Caco-2 (cell line): Measurements from ENCODE around the gene FRK. TPM values are rescaled to one million over a fixed set of nuclear protein-coding genes. Genes with fewer than 3 reads are reported as not detected.
"Not testable (repeated sequence)": the region's sequence is repeated elsewhere in the genome, so short reads cannot be mapped to it uniquely, and the experiment has no call there.

ENCODE experiments used
- BruUV-seq: library from RNA; stranded (reverse); fragments of 400-500 nt; replicated peaks from 2 replicates; lab custom pipeline; 2021; lab: Mats Ljungman, UMichigan
- CTCF ChIA-PET: fragments of 300-600 bp; sonication (Branson Sonifier 250); formaldehyde crosslinking; loops from one replicate; lab custom pipeline; 2022; ENCODE audit warnings: antibody characterized with exemption; lab: Charles Lee
- POLR2A ChIA-PET: fragments of 300-600 bp; sonication (Branson Sonifier 250); formaldehyde crosslinking; loops from one replicate; lab custom pipeline; 2022; ENCODE audit warnings: antibody characterized with exemption; lab: Charles Lee
- DNase-seq, 2 experiments: peaks; one replicate each; pipeline versions ENCODE4 v3.0.0 to v3.0.0-alpha.2; 2020 to 2022
- H3K27me3 ChIP-seq: replicated peaks from 2 replicates; pipeline ENCODE4 v1.6.0; 2011; ENCODE audit warnings: low read length; ENCODE audit not compliant: control insufficient read depth, insufficient read depth
- H3K36me3 ChIP-seq: 2 replicates; pipeline ENCODE4 v1.5.1; 2011; ENCODE audit warnings: low read length; ENCODE audit not compliant: control insufficient read depth, insufficient read depth
- H3K4me1 ChIP-seq: fragments of 250-450 bp; sonication (Bioruptor Pico); 2 replicates; pipeline ENCODE4 v1.5.1; 2020; ENCODE audit warnings: mild to moderate bottlenecking
- H3K4me3 ChIP-seq: 2 replicates; pipeline ENCODE4 v1.5.1; 2011; ENCODE audit warnings: low read depth, mild to moderate bottlenecking, control low read depth, low read length
- H3K9me3 ChIP-seq: fragments of 250-450 bp; sonication (Bioruptor Pico); 2 replicates; pipeline ENCODE4 v1.5.1; 2020; ENCODE audit warnings: mild to moderate bottlenecking, moderate library complexity
- H3K27ac Mint-ChIP-seq: one replicate; pipeline ENCODE4 v1.8.0; 2022; ENCODE audit warnings: mixed read lengths; ENCODE audit not compliant: unreplicated experiment
- H3K27me3 Mint-ChIP-seq: one replicate; pipeline ENCODE4 v1.8.0; 2022; ENCODE audit warnings: mixed read lengths; ENCODE audit not compliant: insufficient read depth, unreplicated experiment
- H3K36me3 Mint-ChIP-seq: one replicate; pipeline ENCODE4 v1.8.0; 2022; ENCODE audit warnings: mild to moderate bottlenecking, mixed read lengths; ENCODE audit not compliant: insufficient read depth, unreplicated experiment
- H3K4me1 Mint-ChIP-seq: one replicate; pipeline ENCODE4 v1.8.0; 2022; ENCODE audit warnings: low read depth, mixed read lengths; ENCODE audit not compliant: unreplicated experiment
- H3K4me3 Mint-ChIP-seq: one replicate; pipeline ENCODE4 v1.8.0; 2022; ENCODE audit warnings: mild to moderate bottlenecking, moderate library complexity, mixed read lengths; ENCODE audit not compliant: unreplicated experiment
- H3K9me3 Mint-ChIP-seq: one replicate; pipeline ENCODE4 v1.8.0; 2022; ENCODE audit warnings: mixed read lengths; ENCODE audit not compliant: unreplicated experiment
- intact Hi-C: fragments of 100-400 bp; cut with micrococcal nuclease; formaldehyde crosslinking; loops from one replicate; pipeline ENCODE4 v1.10.0; 2022; ENCODE audit not compliant: unreplicated experiment
- total RNA-seq: library from RNA; stranded (reverse); gene quantifications from 2 replicates; pipeline ENCODE4 v1.2.3, GENCODE V29; 2022
- TF ChIP-seq, protein P1 (sequence below), 2 experiments: fragments of 200-600 bp in 1 of 2; IDR thresholded peaks; 1 replicate in 1 of 2; 2 replicates in 1 of 2; pipeline versions ENCODE4 v1.5.1 to v1.8.0; 2011 to 2022; ENCODE audit warnings: antibody characterized with exemption in 1 of 2, control low read depth in 1 of 2, inconsistent platforms in 1 of 2, low read depth in 1 of 2, low read length in 1 of 2, mild to moderate bottlenecking in 1 of 2, moderate library complexity in 1 of 2; ENCODE audit not compliant: insufficient read depth in 1 of 2, severe bottlenecking in 1 of 2, unreplicated experiment in 1 of 2

FRK gene
- total RNA-seq, 1 experiment from 2014 or later, result 7.3 TPM

DNA sequence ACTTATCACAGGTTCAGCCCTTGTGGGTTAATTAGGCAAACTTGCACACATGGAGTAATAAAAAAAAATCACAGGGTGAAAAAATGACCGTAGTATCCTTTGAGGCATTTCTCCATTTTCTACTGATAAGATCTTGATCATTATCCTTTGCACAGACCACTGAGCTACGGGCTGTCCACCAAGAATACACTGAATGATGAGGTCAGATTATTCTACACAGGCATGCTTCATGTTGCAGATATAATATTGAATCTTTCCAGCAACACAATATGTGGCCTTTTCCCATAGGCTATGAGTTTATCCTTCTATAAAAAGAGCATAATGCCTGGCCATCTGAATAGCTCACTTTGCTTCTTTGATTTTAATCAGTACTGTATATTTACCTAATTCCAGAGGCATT, 168.9 kb downstream of the FRK start:
- peaks cover 13% of the 10 kb centered on the region for H3K27me3 Mint-ChIP-seq
- no peaks in the 10 kb centered on the region for H3K9me3 ChIP-seq
- intact Hi-C loops, result no loop called here
- ChIA-PET CTCF (no interaction called here), POLR2A (no interaction called here)
- H3K4me3 Mint-ChIP-seq, result no peak overlapping the region
- no peaks in the 10 kb centered on the region for H3K4me1 ChIP-seq
- no peaks in the 10 kb centered on the region for H3K4me1 Mint-ChIP-seq
- TF ChIP-seq, protein P1, sequence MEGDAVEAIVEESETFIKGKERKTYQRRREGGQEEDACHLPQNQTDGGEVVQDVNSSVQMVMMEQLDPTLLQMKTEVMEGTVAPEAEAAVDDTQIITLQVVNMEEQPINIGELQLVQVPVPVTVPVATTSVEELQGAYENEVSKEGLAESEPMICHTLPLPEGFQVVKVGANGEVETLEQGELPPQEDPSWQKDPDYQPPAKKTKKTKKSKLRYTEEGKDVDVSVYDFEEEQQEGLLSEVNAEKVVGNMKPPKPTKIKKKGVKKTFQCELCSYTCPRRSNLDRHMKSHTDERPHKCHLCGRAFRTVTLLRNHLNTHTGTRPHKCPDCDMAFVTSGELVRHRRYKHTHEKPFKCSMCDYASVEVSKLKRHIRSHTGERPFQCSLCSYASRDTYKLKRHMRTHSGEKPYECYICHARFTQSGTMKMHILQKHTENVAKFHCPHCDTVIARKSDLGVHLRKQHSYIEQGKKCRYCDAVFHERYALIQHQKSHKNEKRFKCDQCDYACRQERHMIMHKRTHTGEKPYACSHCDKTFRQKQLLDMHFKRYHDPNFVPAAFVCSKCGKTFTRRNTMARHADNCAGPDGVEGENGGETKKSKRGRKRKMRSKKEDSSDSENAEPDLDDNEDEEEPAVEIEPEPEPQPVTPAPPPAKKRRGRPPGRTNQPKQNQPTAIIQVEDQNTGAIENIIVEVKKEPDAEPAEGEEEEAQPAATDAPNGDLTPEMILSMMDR (IDR thresholded peaks at IDR 0.05; ENCODE audit: insufficient read depth in 1 of 2, low read depth in 1 of 2, low read length in 1 of 2, severe bottlenecking in 1 of 2, unreplicated experiment in 1 of 2), result no peak
- no peaks in the 10 kb centered on the region for H3K36me3 ChIP-seq
- H3K27me3 ChIP-seq, result no peaks in the 10 kb centered on the region
- DNase-seq, result no peak
- H3K27ac Mint-ChIP-seq, result no peak overlapping the region
- BruUV-seq, result no TSS peak
- no peaks in the 10 kb centered on the region for H3K36me3 Mint-ChIP-seq
- no peaks in the 10 kb centered on the region for H3K9me3 Mint-ChIP-seq
- no peak overlapping the region for H3K4me3 ChIP-seq

DNA sequence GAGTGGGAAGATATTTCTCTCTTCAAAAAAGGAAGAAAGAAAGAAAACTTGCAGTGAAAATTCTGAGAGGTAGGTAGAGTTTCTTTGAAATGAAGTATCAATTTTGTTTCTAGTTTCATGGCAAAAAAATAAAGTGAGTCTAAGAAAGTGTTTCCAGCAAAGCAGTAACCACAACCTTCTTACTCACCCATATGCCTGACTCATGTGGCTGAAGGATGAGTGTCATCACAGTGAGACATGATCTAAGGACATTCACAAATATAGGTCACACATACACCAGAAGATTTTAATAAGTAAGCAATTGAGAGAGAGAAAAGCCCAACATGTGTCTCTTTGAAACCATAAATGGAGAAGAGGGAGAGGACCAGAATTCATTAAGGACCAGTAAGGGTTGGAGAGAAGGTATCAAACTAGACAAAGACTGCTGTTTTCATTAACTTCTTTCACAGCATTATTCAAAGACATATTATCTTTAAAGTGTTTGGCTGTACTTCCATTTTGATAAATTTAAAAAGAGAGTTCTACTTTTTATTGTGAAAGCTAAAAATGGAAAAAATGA, 169.5 kb downstream of the FRK start:
- Histone ChIP-seq H3K9me3 (no peaks in the 10 kb centered on the region), H3K36me3 (no peaks in the 10 kb centered on the region), H3K4me3 (no peak overlapping the region), H3K27me3 (no peaks in the 10 kb centered on the region), H3K4me1 (no peaks in the 10 kb centered on the region)
- TF ChIP-seq, protein P1 (IDR thresholded peaks at IDR 0.05; ENCODE audit: insufficient read depth in 1 of 2, low read depth in 1 of 2, low read length in 1 of 2, severe bottlenecking in 1 of 2, unreplicated experiment in 1 of 2), result no peak
- no TSS peak for BruUV-seq
- Mint-ChIP-seq H3K36me3 (no peaks in the 10 kb centered on the region), H3K27me3 (peaks cover 13% of the 10 kb centered on the region), H3K9me3 (no peaks in the 10 kb centered on the region), H3K4me3 (no peak overlapping the region), H3K27ac (no peak overlapping the region), H3K4me1 (no peaks in the 10 kb centered on the region)
- DNase-seq, result no peak
- ChIA-PET CTCF (no interaction called here), POLR2A (no interaction called here)
- intact Hi-C loops, result no loop called here

DNA sequence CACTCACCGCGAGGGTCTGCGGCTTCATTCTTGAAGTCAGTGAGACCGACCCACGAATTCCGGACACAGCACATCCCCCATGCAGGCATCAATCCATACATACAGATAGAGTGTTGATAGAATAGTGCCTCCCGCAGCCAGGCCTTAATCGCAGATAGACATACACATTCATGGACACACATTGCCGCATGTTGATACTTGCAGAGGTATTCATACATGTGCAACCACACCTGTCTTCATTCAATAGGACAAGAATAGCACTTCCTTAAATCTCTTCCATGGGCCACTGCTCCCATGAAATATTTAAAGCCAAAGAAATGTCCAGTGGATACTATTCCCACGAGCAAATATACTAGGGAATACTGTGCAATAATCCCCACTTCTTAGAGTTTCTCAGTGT, 170.5 kb downstream of the FRK start:
- no peak overlapping the region for H3K4me3 Mint-ChIP-seq
- no TSS peak for BruUV-seq
- Histone ChIP-seq H3K27me3 (no peaks in the 10 kb centered on the region), H3K36me3 (no peaks in the 10 kb centered on the region), H3K4me1 (no peaks in the 10 kb centered on the region), H3K9me3 (no peaks in the 10 kb centered on the region), H3K4me3 (no peak overlapping the region)
- no peak for DNase-seq
- no peaks in the 10 kb centered on the region for H3K4me1 Mint-ChIP-seq
- no peaks in the 10 kb centered on the region for H3K9me3 Mint-ChIP-seq
- H3K27me3 Mint-ChIP-seq, result peaks cover 13% of the 10 kb centered on the region
- H3K27ac Mint-ChIP-seq, result no peak overlapping the region
- intact Hi-C loops, result no loop called here
- POLR2A ChIA-PET, result no interaction called here
- no peaks in the 10 kb centered on the region for H3K36me3 Mint-ChIP-seq
- CTCF ChIA-PET, result no interaction called here
- TF ChIP-seq, protein P1 (IDR thresholded peaks at IDR 0.05; ENCODE audit: insufficient read depth in 1 of 2, low read depth in 1 of 2, low read length in 1 of 2, severe bottlenecking in 1 of 2, unreplicated experiment in 1 of 2), result no peak

DNA sequence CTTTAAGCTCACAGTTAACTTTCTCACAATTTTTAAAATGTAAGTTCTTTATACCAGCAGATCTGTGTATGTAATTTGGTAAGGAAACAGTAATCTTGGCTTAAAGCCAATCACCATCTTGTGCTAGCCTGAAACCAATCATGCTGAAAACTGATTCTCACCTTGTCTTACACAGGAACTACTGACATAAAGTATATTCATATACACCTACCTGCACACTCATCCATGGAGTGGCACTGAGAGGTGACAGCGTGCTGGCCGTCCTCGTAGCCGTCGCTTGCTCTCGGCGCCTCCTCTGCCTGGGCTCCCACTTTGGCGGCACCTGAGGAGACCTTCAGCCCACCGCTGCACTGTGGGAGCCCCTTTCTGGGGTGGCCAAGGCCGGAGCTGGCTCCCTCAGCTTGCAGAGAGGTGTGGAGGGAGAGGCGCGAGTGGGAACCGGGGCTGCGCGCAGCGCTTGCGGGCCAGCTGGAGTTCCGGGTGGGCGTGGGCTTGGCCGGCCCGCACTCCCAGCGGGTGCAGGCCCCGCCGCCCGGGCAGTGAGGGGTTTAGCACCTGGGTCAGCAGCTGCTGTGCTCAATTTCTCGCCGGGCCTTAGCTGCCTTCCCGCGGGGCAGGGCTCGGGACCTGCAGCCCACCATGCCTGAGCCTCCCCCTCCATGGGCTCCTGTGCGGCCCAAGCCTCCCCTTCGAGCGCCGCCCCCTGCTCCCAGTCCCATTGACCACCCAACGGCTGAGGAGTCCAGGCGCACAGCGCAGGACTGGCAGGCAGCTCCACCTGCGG, 171.8 kb downstream of the FRK start:
- CTCF ChIA-PET, H3K9me3 ChIP-seq, H3K4me3 Mint-ChIP-seq, H3K4me3 ChIP-seq, H3K36me3 Mint-ChIP-seq, H3K4me1 Mint-ChIP-seq, H3K27me3 ChIP-seq, H3K27ac Mint-ChIP-seq, H3K36me3 ChIP-seq, intact Hi-C loops, POLR2A ChIA-PET, BruUV-seq, H3K9me3 Mint-ChIP-seq, DNase-seq, H3K4me1 ChIP-seq: not testable (repeated sequence)
- peaks cover 11% of the 10 kb centered on the region for H3K27me3 Mint-ChIP-seq
